Liver (tissue), 9 donors: ENCODE measurements around the gene GPBP1L1. TPM values are rescaled to one million over a fixed set of nuclear protein-coding genes. Genes with fewer than 3 reads are reported as not detected.

Experiments used
- DNase-seq: peaks from one replicate; pipeline ENCODE4 v3.0.0-alpha.2; 2017; ENCODE audit warnings: low spot score
- H3K27ac ChIP-seq, 2 donors: one replicate each; pipeline ENCODE4 v1.7.0; 2013; ENCODE audit warnings: inconsistent platforms in 2 of 2, low read length in 2 of 2, control low read depth in 1 of 2, low read depth in 1 of 2, mild to moderate bottlenecking in 1 of 2
- H3K27me3 ChIP-seq, 4 donors: one replicate each; pipeline versions ENCODE4 v1.6.1 to v1.7.0; 2013; ENCODE audit warnings: low read length in 3 of 4, inconsistent platforms in 1 of 4, mild to moderate bottlenecking in 1 of 4, moderate library complexity in 1 of 4; ENCODE audit not compliant: control insufficient read depth in 4 of 4, insufficient read depth in 4 of 4
- H3K36me3 ChIP-seq, 4 donors: one replicate each; pipeline versions ENCODE4 v1.6.1 to v1.7.0; 2013; ENCODE audit warnings: low read length in 3 of 4, mild to moderate bottlenecking in 3 of 4, low read depth in 1 of 4, moderate library complexity in 1 of 4; ENCODE audit not compliant: control insufficient read depth in 4 of 4, insufficient read depth in 3 of 4
- H3K4me1 ChIP-seq, 4 donors: one replicate each; pipeline versions ENCODE4 v1.6.1 to v1.7.0; 2013; ENCODE audit warnings: low read length in 3 of 4, mild to moderate bottlenecking in 3 of 4, moderate library complexity in 1 of 4; ENCODE audit not compliant: control insufficient read depth in 4 of 4, insufficient read depth in 4 of 4
- H3K4me3 ChIP-seq, 3 donors: one replicate each; pipeline versions ENCODE4 v1.6.1 to v1.7.0; 2013; ENCODE audit warnings: low read length in 3 of 3, control low read depth in 1 of 3, low read depth in 1 of 3, mild to moderate bottlenecking in 1 of 3
- H3K9ac ChIP-seq, 2 donors: one replicate each; pipeline ENCODE4 v1.7.0; 2013; ENCODE audit warnings: low read length in 2 of 2, mild to moderate bottlenecking in 2 of 2, moderate library complexity in 2 of 2, control low read depth in 1 of 2, low read depth in 1 of 2
- H3K9me3 ChIP-seq, 4 donors: one replicate each; pipeline versions ENCODE4 v1.6.1 to v1.7.0; 2013; ENCODE audit warnings: low read length in 3 of 4; ENCODE audit not compliant: control insufficient read depth in 4 of 4
- EGR1 ChIP-seq, 2 donors: IDR thresholded peaks; 2 replicates each; pipeline ENCODE4 v1.6.1; 2016 to 2018; ENCODE audit warnings: antibody characterized with exemption in 2 of 2, low read depth in 2 of 2
- FOXA1 ChIP-seq: IDR thresholded peaks from 2 replicates; pipeline ENCODE4 v1.6.1; 2016; ENCODE audit warnings: antibody characterized with exemption
- FOXA2 ChIP-seq: IDR thresholded peaks from 2 replicates; pipeline ENCODE4 v1.6.1; 2016; ENCODE audit warnings: antibody characterized with exemption
- GABPA ChIP-seq, 2 donors: IDR thresholded peaks in 1 of 2; conservative IDR thresholded peaks in 1 of 2; 2 replicates each; pipeline ENCODE4 v1.6.1; 2016; ENCODE audit warnings: antibody characterized with exemption in 2 of 2, mild to moderate bottlenecking in 1 of 2, moderate library complexity in 1 of 2
- HNF4A ChIP-seq, 2 donors: conservative IDR thresholded peaks; 2 replicates each; pipeline ENCODE4 v1.6.1; 2016; ENCODE audit warnings: antibody characterized with exemption in 2 of 2, mild to moderate bottlenecking in 2 of 2
- HNF4G ChIP-seq: IDR thresholded peaks from 2 replicates; pipeline ENCODE4 v1.6.1; 2016; ENCODE audit warnings: antibody characterized with exemption
- JUND ChIP-seq, 2 donors: IDR thresholded peaks; 2 replicates each; pipeline ENCODE4 v1.6.1; 2016; ENCODE audit warnings: antibody characterized with exemption in 2 of 2
- MAX ChIP-seq: IDR thresholded peaks from 2 replicates; pipeline ENCODE4 v1.6.1; 2016; ENCODE audit warnings: antibody characterized with exemption
- NR2F2 ChIP-seq: IDR thresholded peaks from 2 replicates; pipeline ENCODE4 v1.6.1; 2016; ENCODE audit warnings: antibody characterized with exemption
- RAD21 ChIP-seq, 2 donors: IDR thresholded peaks; 2 replicates each; pipeline ENCODE4 v1.6.1; 2016; ENCODE audit warnings: antibody characterized with exemption in 2 of 2, mild to moderate bottlenecking in 2 of 2
- RXRA ChIP-seq, 2 donors: IDR thresholded peaks; 2 replicates each; pipeline ENCODE4 v1.6.1; 2017 to 2018; ENCODE audit warnings: antibody characterized with exemption in 2 of 2, mild to moderate bottlenecking in 1 of 2
- SP1 ChIP-seq: IDR thresholded peaks from 2 replicates; pipeline ENCODE4 v1.6.1; 2018; ENCODE audit warnings: antibody characterized with exemption, mild to moderate bottlenecking
- TAF1 ChIP-seq: conservative IDR thresholded peaks from 2 replicates; pipeline ENCODE4 v1.6.1; 2016; ENCODE audit warnings: antibody characterized with exemption, mild to moderate bottlenecking
- YY1 ChIP-seq: IDR thresholded peaks from 2 replicates; pipeline ENCODE4 v1.6.1; 2016; ENCODE audit warnings: antibody characterized with exemption, mild to moderate bottlenecking
- WGBS: extraction: QIAGEN DNeasy Blood & Tissue Kit; methylation state at CpG from one replicate; pipeline ENCODE4 v1.1.7; 2013; 5-methylcytosine and 5-hydroxymethylcytosine counted together
- polyA plus RNA-seq, 2 donors: library from polyadenylated mRNA; stranded (reverse) in 1 of 2; unstranded in 1 of 2; fragments of 200-250 nt in 1 of 2; fragments of >200 nt in 1 of 2; fragmentation: Nextera tagmentation in 1 of 2; extraction: Ambion mirVana in 1 of 2; gene quantifications; one replicate each; pipeline versions ENCODE4 v1.2.1 to v1.2.3, GENCODE V29; 2013 to 2015
- total RNA-seq, 2 donors: library from RNA; depleted of rRNA; stranded (reverse); fragments of >200 nt; gene quantifications; one replicate each; pipeline ENCODE4 v1.2.3, GENCODE V29; 2014
- TF ChIP-seq, protein P1 (sequence below): IDR thresholded peaks from 2 replicates; pipeline ENCODE4 v1.6.1; 2016; ENCODE audit warnings: antibody characterized with exemption, mild to moderate bottlenecking
- TF ChIP-seq, protein P2 (sequence below): IDR thresholded peaks from 2 replicates; pipeline ENCODE4 v1.6.1; 2016; ENCODE audit warnings: antibody characterized with exemption
- TF ChIP-seq, protein P3 (sequence below): fragments of 150-350 bp; IDR thresholded peaks from 2 replicates; pipeline ENCODE4 v1.5.1; 2017; ENCODE audit warnings: improper control_type of control experiment, low read depth, low read length; ENCODE audit not compliant: missing input control
- TF ChIP-seq, protein P4 (sequence below): IDR thresholded peaks from 2 replicates; pipeline ENCODE4 v1.6.1; 2016; ENCODE audit warnings: antibody characterized with exemption
- donor health status: healthy.
- donor health status: healthy.
- donor health status: healthy.
- donor health status: healthy.
- donor health status: healthy.

Gene GPBP1L1
- total and polyA plus RNA-seq, 4 donors: 24.8 to 86.7 (median 53.5) TPM

GRCh38 chr1:45640293-45640692, 46.0 kb downstream of the GPBP1L1 start (continued):
- no peak for TF ChIP-seq HNF4G
- TF ChIP-seq FOXA2: no peak
- TF ChIP-seq, protein P1, sequence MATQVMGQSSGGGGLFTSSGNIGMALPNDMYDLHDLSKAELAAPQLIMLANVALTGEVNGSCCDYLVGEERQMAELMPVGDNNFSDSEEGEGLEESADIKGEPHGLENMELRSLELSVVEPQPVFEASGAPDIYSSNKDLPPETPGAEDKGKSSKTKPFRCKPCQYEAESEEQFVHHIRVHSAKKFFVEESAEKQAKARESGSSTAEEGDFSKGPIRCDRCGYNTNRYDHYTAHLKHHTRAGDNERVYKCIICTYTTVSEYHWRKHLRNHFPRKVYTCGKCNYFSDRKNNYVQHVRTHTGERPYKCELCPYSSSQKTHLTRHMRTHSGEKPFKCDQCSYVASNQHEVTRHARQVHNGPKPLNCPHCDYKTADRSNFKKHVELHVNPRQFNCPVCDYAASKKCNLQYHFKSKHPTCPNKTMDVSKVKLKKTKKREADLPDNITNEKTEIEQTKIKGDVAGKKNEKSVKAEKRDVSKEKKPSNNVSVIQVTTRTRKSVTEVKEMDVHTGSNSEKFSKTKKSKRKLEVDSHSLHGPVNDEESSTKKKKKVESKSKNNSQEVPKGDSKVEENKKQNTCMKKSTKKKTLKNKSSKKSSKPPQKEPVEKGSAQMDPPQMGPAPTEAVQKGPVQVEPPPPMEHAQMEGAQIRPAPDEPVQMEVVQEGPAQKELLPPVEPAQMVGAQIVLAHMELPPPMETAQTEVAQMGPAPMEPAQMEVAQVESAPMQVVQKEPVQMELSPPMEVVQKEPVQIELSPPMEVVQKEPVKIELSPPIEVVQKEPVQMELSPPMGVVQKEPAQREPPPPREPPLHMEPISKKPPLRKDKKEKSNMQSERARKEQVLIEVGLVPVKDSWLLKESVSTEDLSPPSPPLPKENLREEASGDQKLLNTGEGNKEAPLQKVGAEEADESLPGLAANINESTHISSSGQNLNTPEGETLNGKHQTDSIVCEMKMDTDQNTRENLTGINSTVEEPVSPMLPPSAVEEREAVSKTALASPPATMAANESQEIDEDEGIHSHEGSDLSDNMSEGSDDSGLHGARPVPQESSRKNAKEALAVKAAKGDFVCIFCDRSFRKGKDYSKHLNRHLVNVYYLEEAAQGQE: no peak
- no peak for TF ChIP-seq NR2F2
- no peak for TF ChIP-seq SP1
- TF ChIP-seq YY1: no peak

GRCh38 chr1:45635211-45635610, 51.1 kb downstream of the GPBP1L1 start:
- no peak overlapping the region for H3K27ac ChIP-seq
- peaks cover 17 to 81% (median 69%) of the 10 kb centered on the region in 4 donors for H3K36me3 ChIP-seq
- no peak overlapping the region for H3K9ac ChIP-seq
- no peaks in the 10 kb centered on the region for H3K27me3 ChIP-seq
- H3K9me3 ChIP-seq: no peaks in the 10 kb centered on the region
- no peak overlapping the region for H3K4me3 ChIP-seq
- H3K4me1 ChIP-seq: no peaks in the 10 kb centered on the region
- no peak for TF ChIP-seq TAF1
- no peak for TF ChIP-seq HNF4A (conservative IDR thresholded peaks at IDR 0.05)
- no peak for TF ChIP-seq GABPA (IDR thresholded peaks at IDR 0.05 in 1 of 2, conservative IDR thresholded peaks at IDR 0.05 in 1 of 2)
- TF ChIP-seq YY1: no peak
- no peak for TF ChIP-seq EGR1 (IDR thresholded peaks at IDR 0.05; ENCODE audit: low read depth in 2 of 2)
- no peak for TF ChIP-seq MAX
- DNase-seq: no peak
- WGBS: 74% methylated on average over 1 of the region's 1 CpG

- Histone ChIP-seq H3K4me1 (no peaks in the 10 kb centered on the region), H3K9me3 (no peaks in the 10 kb centered on the region), H3K27ac (no peak overlapping the region), H3K36me3 (peaks cover 13 to 81% (median 67%) of the 10 kb centered on the region in 4 donors), H3K9ac (no peak overlapping the region), H3K4me3 (no peak overlapping the region), H3K27me3 (no peaks in the 10 kb centered on the region)
- TF ChIP-seq, protein P2, sequence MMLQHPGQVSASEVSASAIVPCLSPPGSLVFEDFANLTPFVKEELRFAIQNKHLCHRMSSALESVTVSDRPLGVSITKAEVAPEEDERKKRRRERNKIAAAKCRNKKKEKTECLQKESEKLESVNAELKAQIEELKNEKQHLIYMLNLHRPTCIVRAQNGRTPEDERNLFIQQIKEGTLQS: no peak
- TF ChIP-seq RXRA (IDR thresholded peaks at IDR 0.05) (no peak), EGR1 (IDR thresholded peaks at IDR 0.05; ENCODE audit: low read depth in 2 of 2) (no peak), RAD21 (IDR thresholded peaks at IDR 0.05) (no peak), NR2F2 (no peak), HNF4A (conservative IDR thresholded peaks at IDR 0.05) (no peak), FOXA1 (no peak), TAF1 (no peak), MAX (no peak), YY1 (no peak), JUND (IDR thresholded peaks at IDR 0.05) (no peak), HNF4G (no peak), SP1 (no peak), GABPA (IDR thresholded peaks at IDR 0.05 in 1 of 2, conservative IDR thresholded peaks at IDR 0.05 in 1 of 2) (no peak), FOXA2 (no peak)
- TF ChIP-seq, protein P3, sequence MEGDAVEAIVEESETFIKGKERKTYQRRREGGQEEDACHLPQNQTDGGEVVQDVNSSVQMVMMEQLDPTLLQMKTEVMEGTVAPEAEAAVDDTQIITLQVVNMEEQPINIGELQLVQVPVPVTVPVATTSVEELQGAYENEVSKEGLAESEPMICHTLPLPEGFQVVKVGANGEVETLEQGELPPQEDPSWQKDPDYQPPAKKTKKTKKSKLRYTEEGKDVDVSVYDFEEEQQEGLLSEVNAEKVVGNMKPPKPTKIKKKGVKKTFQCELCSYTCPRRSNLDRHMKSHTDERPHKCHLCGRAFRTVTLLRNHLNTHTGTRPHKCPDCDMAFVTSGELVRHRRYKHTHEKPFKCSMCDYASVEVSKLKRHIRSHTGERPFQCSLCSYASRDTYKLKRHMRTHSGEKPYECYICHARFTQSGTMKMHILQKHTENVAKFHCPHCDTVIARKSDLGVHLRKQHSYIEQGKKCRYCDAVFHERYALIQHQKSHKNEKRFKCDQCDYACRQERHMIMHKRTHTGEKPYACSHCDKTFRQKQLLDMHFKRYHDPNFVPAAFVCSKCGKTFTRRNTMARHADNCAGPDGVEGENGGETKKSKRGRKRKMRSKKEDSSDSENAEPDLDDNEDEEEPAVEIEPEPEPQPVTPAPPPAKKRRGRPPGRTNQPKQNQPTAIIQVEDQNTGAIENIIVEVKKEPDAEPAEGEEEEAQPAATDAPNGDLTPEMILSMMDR: no peak
- TF ChIP-seq, protein P4, sequence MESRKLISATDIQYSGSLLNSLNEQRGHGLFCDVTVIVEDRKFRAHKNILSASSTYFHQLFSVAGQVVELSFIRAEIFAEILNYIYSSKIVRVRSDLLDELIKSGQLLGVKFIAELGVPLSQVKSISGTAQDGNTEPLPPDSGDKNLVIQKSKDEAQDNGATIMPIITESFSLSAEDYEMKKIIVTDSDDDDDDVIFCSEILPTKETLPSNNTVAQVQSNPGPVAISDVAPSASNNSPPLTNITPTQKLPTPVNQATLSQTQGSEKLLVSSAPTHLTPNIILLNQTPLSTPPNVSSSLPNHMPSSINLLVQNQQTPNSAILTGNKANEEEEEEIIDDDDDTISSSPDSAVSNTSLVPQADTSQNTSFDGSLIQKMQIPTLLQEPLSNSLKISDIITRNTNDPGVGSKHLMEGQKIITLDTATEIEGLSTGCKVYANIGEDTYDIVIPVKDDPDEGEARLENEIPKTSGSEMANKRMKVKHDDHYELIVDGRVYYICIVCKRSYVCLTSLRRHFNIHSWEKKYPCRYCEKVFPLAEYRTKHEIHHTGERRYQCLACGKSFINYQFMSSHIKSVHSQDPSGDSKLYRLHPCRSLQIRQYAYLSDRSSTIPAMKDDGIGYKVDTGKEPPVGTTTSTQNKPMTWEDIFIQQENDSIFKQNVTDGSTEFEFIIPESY: no peak
- TF ChIP-seq, protein P1: no peak
- 87% methylated on average over 1 of the region's 1 CpG for WGBS
- no peak for DNase-seq
These were observed 55.9 kb downstream of the GPBP1L1 start for GRCh38 chr1:45630429-45630828.
